BJ (cell line): ENCODE measurements around the gene PGM1. TPM values are rescaled to one million over a fixed set of nuclear protein-coding genes. Genes with fewer than 3 reads are reported as not detected.

Source experiments
- CTCF ChIA-PET: fragments of 350-600 bp; formaldehyde crosslinking; extraction: SDS; loops from one replicate; lab custom pipeline; 2021; ENCODE audit warnings: antibody characterized with exemption, inconsistent platforms; lab: Yijun Ruan, JAX
- POLR2A ChIA-PET: fragments of 300-600 bp; sonication (Branson Sonifier 250); formaldehyde crosslinking; extraction: SDS; loops from one replicate; lab custom pipeline; 2021; ENCODE audit warnings: antibody characterized with exemption; lab: Charles Lee
- DNase-seq: peaks from one replicate; pipeline ENCODE4 v3.0.0-alpha.2; 2011; ENCODE audit warnings: low read depth
- H3K27me3 ChIP-seq: 2 replicates; pipeline ENCODE4 v1.6.0; 2011; ENCODE audit warnings: low read length; ENCODE audit not compliant: control insufficient read depth, insufficient read depth
- H3K36me3 ChIP-seq: 2 replicates; pipeline ENCODE4 v1.5.1; 2011; ENCODE audit warnings: low read length; ENCODE audit not compliant: control insufficient read depth, insufficient read depth
- H3K4me3 ChIP-seq: 2 replicates; pipeline ENCODE4 v1.5.1; 2011; ENCODE audit warnings: low read depth, mild to moderate bottlenecking, control low read depth, low read length
- polyA plus RNA-seq: library from polyadenylated mRNA; depleted of rRNA; stranded (reverse); fragments of >200 nt; gene quantifications from 2 replicates; pipeline ENCODE4 v1.2.3, GENCODE V29; 2011
- TF ChIP-seq, protein P1 (sequence below): IDR thresholded peaks from 2 replicates; pipeline ENCODE4 v1.5.1; 2011; ENCODE audit warnings: low read depth, mild to moderate bottlenecking, control low read depth, inconsistent platforms, low read length, moderate library complexity; ENCODE audit not compliant: insufficient read depth

PGM1 gene
- polyA plus RNA-seq, 1 experiment: 29.6 TPM

DNA sequence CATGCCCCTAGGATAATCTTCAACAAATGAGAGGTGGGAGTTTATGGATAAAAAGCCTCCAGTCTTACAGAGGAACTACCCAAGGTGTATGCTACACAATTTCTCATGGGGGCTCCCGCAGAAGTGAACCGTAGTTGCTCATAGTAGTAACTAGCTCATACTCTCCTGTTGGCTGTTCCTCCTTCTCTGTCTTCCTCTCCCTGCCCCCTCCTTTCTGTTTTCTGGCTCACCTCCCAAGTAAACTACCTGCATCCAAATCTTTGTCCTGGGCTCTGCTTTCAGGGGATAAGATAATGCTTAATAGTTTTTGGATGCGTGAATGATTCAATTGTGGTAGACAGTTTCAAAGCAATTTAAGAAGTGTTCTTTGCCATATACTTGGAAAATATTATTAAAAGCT is 90.5 kb downstream of the PGM1 start:
- TF ChIP-seq, protein P1, sequence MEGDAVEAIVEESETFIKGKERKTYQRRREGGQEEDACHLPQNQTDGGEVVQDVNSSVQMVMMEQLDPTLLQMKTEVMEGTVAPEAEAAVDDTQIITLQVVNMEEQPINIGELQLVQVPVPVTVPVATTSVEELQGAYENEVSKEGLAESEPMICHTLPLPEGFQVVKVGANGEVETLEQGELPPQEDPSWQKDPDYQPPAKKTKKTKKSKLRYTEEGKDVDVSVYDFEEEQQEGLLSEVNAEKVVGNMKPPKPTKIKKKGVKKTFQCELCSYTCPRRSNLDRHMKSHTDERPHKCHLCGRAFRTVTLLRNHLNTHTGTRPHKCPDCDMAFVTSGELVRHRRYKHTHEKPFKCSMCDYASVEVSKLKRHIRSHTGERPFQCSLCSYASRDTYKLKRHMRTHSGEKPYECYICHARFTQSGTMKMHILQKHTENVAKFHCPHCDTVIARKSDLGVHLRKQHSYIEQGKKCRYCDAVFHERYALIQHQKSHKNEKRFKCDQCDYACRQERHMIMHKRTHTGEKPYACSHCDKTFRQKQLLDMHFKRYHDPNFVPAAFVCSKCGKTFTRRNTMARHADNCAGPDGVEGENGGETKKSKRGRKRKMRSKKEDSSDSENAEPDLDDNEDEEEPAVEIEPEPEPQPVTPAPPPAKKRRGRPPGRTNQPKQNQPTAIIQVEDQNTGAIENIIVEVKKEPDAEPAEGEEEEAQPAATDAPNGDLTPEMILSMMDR: no peak
- no peak overlapping the region for H3K4me3 ChIP-seq
- H3K36me3 ChIP-seq: no peaks in the 10 kb centered on the region
- DNase-seq: no peak
- ChIA-PET CTCF (interaction anchor here (1.7 to 3.2 kb wide), 3 partner anchors 8 to 12 kb away, joined by 5 to 17 read pairs (median 11); no protein-coding TSS in a partner anchor), POLR2A (no interaction called here)
- peaks cover 2% of the 10 kb centered on the region for H3K27me3 ChIP-seq

DNA sequence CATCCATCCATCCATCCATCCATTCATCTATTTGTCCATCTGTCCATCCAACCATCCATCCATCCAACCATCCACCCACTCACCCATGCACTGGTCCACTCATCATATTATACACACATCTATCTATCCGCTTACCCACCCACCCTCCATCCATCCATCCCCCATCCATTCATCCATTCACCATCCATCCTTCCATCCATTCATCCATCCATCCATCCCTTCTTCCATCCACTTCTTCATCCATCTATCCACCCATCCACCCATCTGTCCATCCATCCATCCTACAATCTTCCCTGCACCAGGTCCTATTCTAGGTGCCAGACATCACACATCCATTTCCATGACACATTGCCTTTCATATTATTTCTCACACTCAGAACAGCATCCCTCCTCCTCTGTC is 93.5 kb downstream of the PGM1 start:
- H3K4me3 ChIP-seq: no peak overlapping the region
- ChIA-PET POLR2A (no interaction called here), CTCF (interaction anchor here (1.7 kb wide), 1 partner anchor 556 kb away, joined by 8 read pairs; no protein-coding TSS in a partner anchor)
- H3K27me3 ChIP-seq: peaks cover 3% of the 10 kb centered on the region
- no peaks in the 10 kb centered on the region for H3K36me3 ChIP-seq
- TF ChIP-seq, protein P1: no peak
- no peak for DNase-seq

DNA sequence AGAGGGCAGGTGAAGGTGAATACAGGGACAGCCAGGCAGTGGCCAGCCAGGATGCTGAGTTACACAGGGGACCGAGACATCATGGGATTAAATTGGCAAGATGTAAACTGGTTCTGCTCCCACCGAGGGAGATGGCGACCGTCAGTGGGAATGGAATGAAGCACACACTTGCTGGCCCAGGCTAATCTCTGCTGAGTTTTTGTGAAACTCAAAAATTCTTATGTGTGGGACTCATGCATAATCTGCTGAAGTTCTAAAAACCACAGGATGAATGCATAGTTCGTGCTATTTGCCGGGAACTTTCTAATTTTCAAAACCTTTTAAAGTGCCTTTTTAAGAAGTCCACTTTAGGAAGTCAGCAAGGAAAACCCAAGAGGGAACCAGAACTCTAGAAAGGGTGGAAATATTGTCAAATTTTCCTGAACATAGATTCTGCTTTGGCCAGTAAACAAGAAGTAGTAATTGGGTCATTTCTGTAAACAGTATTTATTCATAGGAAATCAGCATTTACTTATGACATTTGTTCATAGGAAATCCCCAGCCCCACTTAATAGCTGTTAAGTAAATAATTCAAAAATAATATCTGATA is 95.2 kb downstream of the PGM1 start:
- Histone ChIP-seq H3K4me3 (no peak overlapping the region), H3K27me3 (peaks cover 3% of the 10 kb centered on the region), H3K36me3 (no peaks in the 10 kb centered on the region)
- DNase-seq: no peak
- CTCF ChIA-PET: interaction anchor here (1.7 to 1.8 kb wide), 2 partner anchors 14 to 555 kb away, joined by 5 to 8 read pairs; no protein-coding TSS in a partner anchor
- POLR2A ChIA-PET: no interaction called here
- TF ChIP-seq, protein P1: no peak

DNA sequence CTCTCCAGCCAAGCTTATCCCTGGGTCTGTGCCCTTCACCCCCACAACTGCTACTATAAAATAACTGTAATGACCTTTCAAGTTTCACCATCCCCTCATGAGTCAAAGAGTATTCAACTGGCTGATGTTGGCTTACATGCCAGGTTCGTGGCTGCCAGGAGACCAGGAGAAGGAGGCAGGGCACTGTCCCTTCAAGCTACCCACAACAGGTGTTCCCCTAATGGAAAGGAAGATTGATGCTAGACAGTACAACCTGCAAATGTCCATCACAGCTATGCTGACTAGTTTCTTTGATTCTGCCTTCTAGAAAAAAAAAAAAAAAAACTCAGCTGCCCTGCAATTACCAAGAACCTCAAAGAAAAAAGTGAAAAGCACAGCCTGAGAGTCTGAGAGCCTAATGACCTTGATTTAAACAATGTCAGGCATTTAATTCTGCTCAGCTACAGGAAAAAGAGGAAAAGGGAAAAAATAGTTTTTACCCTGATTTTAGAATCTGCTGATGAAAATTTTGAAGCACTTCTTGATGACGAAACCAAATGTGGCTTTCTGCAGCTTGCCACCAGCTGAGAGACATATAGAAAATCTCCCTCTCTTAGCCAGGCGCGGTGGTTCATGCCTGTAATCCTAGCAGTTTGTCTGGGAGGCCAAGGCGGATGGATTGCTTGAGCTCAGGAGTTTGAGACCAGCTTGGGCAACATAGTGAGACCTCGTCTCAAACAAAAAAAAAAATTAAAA is 97.9 kb downstream of the PGM1 start:
- DNase-seq: no peak
- H3K36me3 ChIP-seq: no peaks in the 10 kb centered on the region
- ChIA-PET CTCF (interaction anchor here (0.6 to 2.8 kb wide), 32 partner anchors 9 to 555 kb away, joined by 3 to 32 read pairs (median 5); no protein-coding TSS in a partner anchor), POLR2A (interaction anchor here (0.5 to 0.6 kb wide), 2 partner anchors 9 to 185 kb away, joined by 3 to 7 read pairs; no protein-coding TSS in a partner anchor)
- H3K4me3 ChIP-seq: no peak overlapping the region
- H3K27me3 ChIP-seq: peaks cover 6% of the 10 kb centered on the region
- TF ChIP-seq, protein P1: no peak
